HepG2 (cell line): ENCODE measurements around the gene CFTR. TPM values are rescaled to one million over a fixed set of nuclear protein-coding genes. Genes with fewer than 3 reads are reported as not detected.

ENCODE experiments used
- ATAC-seq: fragments of 200-7000 bp; cut with Tn5 transposase; 3 replicates; pipeline ENCODE4 v1.9.1; 2020; ENCODE audit warnings: mild to moderate bottlenecking, moderate library complexity
- BruUV-seq: library from RNA; stranded (reverse); fragments of 400-500 nt; replicated peaks from 2 replicates; lab custom pipeline; 2021; lab: Mats Ljungman, UMichigan
- CTCF ChIA-PET: fragments of 300-600 bp; formaldehyde crosslinking; extraction: SDS; loops from one replicate; lab custom pipeline; 2021; ENCODE audit warnings: low total read pairs, inconsistent platforms, low intra/inter-chr PET ratio; lab: Yijun Ruan, JAX
- POLR2A ChIA-PET: fragments of 350-600 bp; sonication (Branson Sonifier 250); formaldehyde crosslinking; loops from one replicate; lab custom pipeline; 2020; ENCODE audit warnings: antibody characterized with exemption, inconsistent platforms; lab: Yijun Ruan, JAX
- DNase-seq: peaks from one replicate; pipeline ENCODE4 v3.0.0-alpha.2; 2015; ENCODE audit warnings: low spot score
- FAIRE-seq: peaks from 3 replicates; lab custom pipeline; 2011; peaks lifted over from hg19 to GRCh38; lab: Jason Lieb, UNC
- H2AFZ ChIP-seq: one replicate; pipeline ENCODE4 v1.6.1; 2011; ENCODE audit warnings: low read length, inconsistent platforms
- H3K27ac ChIP-seq: fragments of 300-600 bp; 3 replicates; pipeline ENCODE4 v1.8.0; 2011; ENCODE audit warnings: mixed run types, mild to moderate bottlenecking, mixed read lengths, low read length, inconsistent platforms; ENCODE audit not compliant: insufficient read depth; ENCODE audit errors: extremely low read length
- H3K27me3 ChIP-seq, 2 experiments: fragments of 200-600 bp in 1 of 2; 2 replicates in 1 of 2; 3 replicates in 1 of 2; pipeline versions ENCODE4 v1.6.0 to v1.8.0; 2011; ENCODE audit warnings: low read length in 2 of 2, mild to moderate bottlenecking in 2 of 2, moderate library complexity in 2 of 2, inconsistent platforms in 1 of 2; ENCODE audit not compliant: insufficient read depth in 2 of 2, control insufficient read depth in 1 of 2
- H3K36me3 ChIP-seq, 2 experiments: fragments of 200-600 bp in 1 of 2; replicated peaks in 1 of 2; 2 replicates in 1 of 2; 3 replicates in 1 of 2; pipeline versions ENCODE4 v1.5.1 to v1.8.0; 2011; ENCODE audit warnings: low read length in 2 of 2, inconsistent platforms in 1 of 2; ENCODE audit not compliant: insufficient read depth in 2 of 2, control insufficient read depth in 1 of 2
- H3K4me1 ChIP-seq: 2 replicates; pipeline ENCODE4 v1.5.1; 2012; ENCODE audit warnings: low read length, inconsistent platforms; ENCODE audit not compliant: insufficient read depth
- H3K4me2 ChIP-seq: 2 replicates; pipeline ENCODE4 v1.6.0; 2011; ENCODE audit warnings: low read depth, low read length, inconsistent platforms
- H3K4me3 ChIP-seq, 3 experiments: fragments of 200-600 bp in 1 of 3; sonication (generic), shearing (Covaris generic) in 1 of 3; replicated peaks in 1 of 3; 2 replicates each; pipeline ENCODE4 v1.5.1; 2011 to 2016; ENCODE audit warnings: low read length in 3 of 3, inconsistent platforms in 2 of 3, low read depth in 2 of 3, mild to moderate bottlenecking in 2 of 3, control low read depth in 1 of 3, mixed read lengths in 1 of 3; ENCODE audit not compliant: insufficient read depth in 1 of 3
- H3K79me2 ChIP-seq: one replicate; pipeline ENCODE4 v1.6.1; 2011; ENCODE audit warnings: low read length, inconsistent platforms; ENCODE audit not compliant: insufficient read depth
- H3K9ac ChIP-seq: 2 replicates; pipeline ENCODE4 v1.6.0; 2011; ENCODE audit warnings: mild to moderate bottlenecking, low read depth, low read length, inconsistent platforms; ENCODE audit not compliant: insufficient read depth
- H3K9me3 ChIP-seq: 2 replicates; pipeline ENCODE4 v1.5.1; 2012; ENCODE audit warnings: mild to moderate bottlenecking, low read length
- H4K20me1 ChIP-seq: 2 replicates; pipeline ENCODE4 v1.6.0; 2011; ENCODE audit warnings: inconsistent platforms, mild to moderate bottlenecking, low read length, moderate library complexity; ENCODE audit not compliant: insufficient read depth
- ARNTL ChIP-seq: sonication (generic); formaldehyde crosslinking; IDR thresholded peaks from 2 replicates; pipeline ENCODE4 v1.4.0; 2020; ENCODE audit warnings: mild to moderate bottlenecking, missing genetic modification reagents
- ETV6 ChIP-seq: sonication (generic); formaldehyde crosslinking; conservative IDR thresholded peaks from 2 replicates; pipeline ENCODE4 v1.4.0; 2020; ENCODE audit warnings: missing genetic modification reagents
- RFX5 ChIP-seq: IDR thresholded peaks from 2 replicates; pipeline ENCODE4 v1.6.1; 2011; ENCODE audit warnings: low read depth, low read length, improper control_type of control experiment
- SP140L ChIP-seq: sonication (generic); formaldehyde crosslinking; IDR thresholded peaks from 2 replicates; pipeline ENCODE4 v1.4.0; 2020; ENCODE audit warnings: missing genetic modification reagents, borderline replicate concordance
- SRSF1 ChIP-seq: fragments of 200-400 bp; formaldehyde crosslinking; optimal IDR thresholded peaks from 2 replicates; pipeline ENCODE3; 2017; ENCODE audit warnings: mild to moderate bottlenecking, low read depth, low read length, moderate library complexity
- TBX2 ChIP-seq: sonication (generic); formaldehyde crosslinking; IDR thresholded peaks from 2 replicates; pipeline ENCODE4 v1.5.0; 2020; ENCODE audit warnings: missing genetic modification reagents, mild to moderate bottlenecking, borderline replicate concordance
- ZBTB20 ChIP-seq: sonication (generic); formaldehyde crosslinking; IDR thresholded peaks from 2 replicates; pipeline ENCODE4 v1.8.1; 2023; ENCODE audit warnings: missing genetic modification reagents, low read depth, mild to moderate bottlenecking, borderline replicate concordance
- ZBTB3 ChIP-seq: sonication (generic); formaldehyde crosslinking; IDR thresholded peaks from 2 replicates; pipeline ENCODE4 v1.4.0; 2020; ENCODE audit warnings: low read depth, mild to moderate bottlenecking, moderate library complexity, missing genetic modification reagents, borderline replicate concordance
- ZBTB7B ChIP-seq: sonication (generic); formaldehyde crosslinking; IDR thresholded peaks from 2 replicates; pipeline ENCODE4 v1.4.0; 2020; ENCODE audit warnings: missing genetic modification reagents
- ZZZ3 ChIP-seq: sonication (generic); formaldehyde crosslinking; IDR thresholded peaks from 2 replicates; pipeline ENCODE4 v1.4.0; 2020; ENCODE audit warnings: missing genetic modification reagents, mild to moderate bottlenecking, borderline replicate concordance
- WGBS: methylation state at CpG from one replicate; pipeline ENCODE4 v1.1.6; 2017; ENCODE audit warnings: low lambda C conversion rate; 5-methylcytosine and 5-hydroxymethylcytosine counted together
- in situ Hi-C: cut with HindIII; loops from 2 replicates; pipeline ENCODE4 v1.10.0; 2017; ENCODE audit warnings: low pct_unique_long_range_greater_than_20kb; ENCODE audit not compliant: extremely low pct_ligation_motif_present
- intact Hi-C: fragments of 100-400 bp; cut with micrococcal nuclease; formaldehyde crosslinking; loops from one replicate; pipeline ENCODE4 v1.10.0; 2022; ENCODE audit not compliant: unreplicated experiment
- polyA plus RNA-seq, 8 experiments: library from polyadenylated mRNA; depleted of rRNA in 3 of 8; stranded (reverse) in 7 of 8; unstranded in 1 of 8; fragments of >200 nt; fragmentation: Illumina TruSeq in 4 of 8; extraction: Trizol in 4 of 8; gene quantifications; 2 replicates each; pipeline versions ENCODE4 v1.2.1 to v1.2.3, GENCODE V29; 2011 to 2016; ENCODE audit warnings: low read depth in 4 of 8, missing spikeins in 1 of 8, mixed read lengths in 1 of 8; ENCODE audit not compliant: insufficient read depth in 1 of 8
- total RNA-seq, 5 experiments: library from RNA; depleted of rRNA; stranded (reverse); fragments of >200 nt; fragmentation: Illumina TruSeq; extraction: Trizol; gene quantifications; 2 replicates each; pipeline ENCODE4 v1.2.3, GENCODE V29; 2016; ENCODE audit warnings: low read depth in 1 of 5
- TF ChIP-seq, protein P1 (sequence below): sonication (generic); formaldehyde crosslinking; IDR thresholded peaks from 2 replicates; pipeline ENCODE4 v1.8.0; 2022; ENCODE audit warnings: missing genetic modification reagents, mild to moderate bottlenecking, moderate library complexity, borderline replicate concordance
- TF ChIP-seq, protein P2 (sequence below): sonication (generic); formaldehyde crosslinking; IDR thresholded peaks from 2 replicates; pipeline ENCODE4 v1.5.1; 2020; ENCODE audit warnings: missing genetic modification reagents, mild to moderate bottlenecking, borderline replicate concordance
- TF ChIP-seq, protein P3 (sequence below): sonication (generic); IDR thresholded peaks from 2 replicates; pipeline ENCODE4 v1.6.1; 2016; ENCODE audit warnings: low read depth, borderline replicate concordance

Gene CFTR
- total and polyA plus RNA-seq, 2 of the 13 experiments (the other 11 are each of a cell fraction or from before 2014, with no cell fraction given), result not detected

DNA sequence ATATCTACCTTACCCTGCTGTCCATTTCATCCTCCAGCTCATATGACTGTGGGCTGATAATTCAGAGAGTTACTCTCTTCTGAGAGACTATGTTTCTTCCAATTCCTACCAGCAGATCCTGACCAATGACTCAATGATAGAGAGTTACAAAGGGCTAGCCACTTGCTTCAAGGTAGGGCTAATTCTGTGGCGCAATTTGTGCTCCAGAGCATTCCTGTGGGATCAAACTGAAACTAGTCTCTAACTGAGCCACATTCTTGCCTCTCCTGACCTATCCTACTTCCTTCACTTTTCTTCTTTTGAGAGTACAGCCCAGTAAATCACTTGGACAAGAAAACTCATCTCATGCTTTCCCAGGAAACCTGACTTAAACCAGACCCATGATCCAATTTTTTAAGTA lies 34.6 kb upstream of the CFTR start:
- in situ Hi-C loops (no loop called here), intact Hi-C loops (no loop called here)
- POLR2A ChIA-PET, result no interaction called here
- WGBS, result 0% methylated on average over 1 of the region's 1 CpG
- no peaks in the 10 kb centered on the region for H3K9me3 ChIP-seq
- no peak overlapping the region for H3K4me2 ChIP-seq
- FAIRE-seq, result no peak
- no peaks in the 10 kb centered on the region for H3K27me3 ChIP-seq
- H2AFZ ChIP-seq, result no peak overlapping the region
- H3K36me3 ChIP-seq, result no peaks in the 10 kb centered on the region
- no peaks in the 10 kb centered on the region for H4K20me1 ChIP-seq
- CTCF ChIA-PET, result no interaction called here
- BruUV-seq, result no TSS peak
- TF ChIP-seq ZBTB7B (CRISPR knock-in tag) (no peak), ZBTB3 (no peak)
- TF ChIP-seq, all 625 proteins: peak for 0
- no peak overlapping the region for H3K4me3 ChIP-seq
- no peak for DNase-seq
- no peak for ATAC-seq
- no peaks in the 10 kb centered on the region for H3K4me1 ChIP-seq
- H3K27ac ChIP-seq, result no peak overlapping the region
- H3K9ac ChIP-seq, result no peak overlapping the region
- H3K79me2 ChIP-seq, result no peaks in the 10 kb centered on the region

DNA sequence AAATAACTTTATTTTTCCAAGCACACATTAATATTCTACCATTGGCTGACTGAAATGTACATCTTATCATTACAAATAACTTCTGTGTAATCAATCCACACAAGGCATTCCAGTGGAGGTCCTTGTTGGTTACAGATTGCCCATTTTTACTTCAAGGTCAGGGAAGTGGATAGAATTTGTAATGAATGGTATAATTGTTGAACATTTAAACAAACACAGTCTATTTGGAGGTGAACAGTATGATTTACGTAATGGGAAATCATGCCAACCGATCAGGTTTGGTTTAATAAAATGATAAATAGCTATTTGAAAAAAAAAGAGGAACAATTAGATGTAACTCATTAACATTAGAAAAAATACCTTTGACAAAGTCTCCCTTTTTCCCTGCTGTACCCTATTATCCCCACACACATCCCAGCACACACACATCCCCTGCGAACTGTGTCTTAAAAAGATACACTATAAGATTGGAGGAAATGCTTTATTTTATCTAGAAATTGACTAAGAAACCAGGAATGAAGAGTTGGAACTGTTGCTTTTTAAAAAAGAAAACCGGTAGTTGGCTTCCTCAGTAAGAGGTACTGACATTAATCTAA lies 33.5 kb upstream of the CFTR start:
- no peak overlapping the region for H3K4me3 ChIP-seq
- H3K9ac ChIP-seq, result no peak overlapping the region
- H3K36me3 ChIP-seq, result no peaks in the 10 kb centered on the region
- no peaks in the 10 kb centered on the region for H3K4me1 ChIP-seq
- H2AFZ ChIP-seq, result no peak overlapping the region
- H3K27ac ChIP-seq, result no peak overlapping the region
- ATAC-seq (no peak), DNase-seq (no peak), FAIRE-seq (no peak)
- H3K9me3 ChIP-seq, result no peaks in the 10 kb centered on the region
- no peaks in the 10 kb centered on the region for H3K27me3 ChIP-seq
- H3K79me2 ChIP-seq, result no peaks in the 10 kb centered on the region
- no peaks in the 10 kb centered on the region for H4K20me1 ChIP-seq
- intact Hi-C loops, result no loop called here
- ChIA-PET CTCF (no interaction called here), POLR2A (no interaction called here)
- BruUV-seq, result no TSS peak
- H3K4me2 ChIP-seq, result no peak overlapping the region
- in situ Hi-C loops, result no loop called here
- 14% methylated on average over 4 of the region's 4 CpGs for WGBS
- TF ChIP-seq TBX2 (CRISPR knock-in tag), result no peak
- TF ChIP-seq, protein P1, sequence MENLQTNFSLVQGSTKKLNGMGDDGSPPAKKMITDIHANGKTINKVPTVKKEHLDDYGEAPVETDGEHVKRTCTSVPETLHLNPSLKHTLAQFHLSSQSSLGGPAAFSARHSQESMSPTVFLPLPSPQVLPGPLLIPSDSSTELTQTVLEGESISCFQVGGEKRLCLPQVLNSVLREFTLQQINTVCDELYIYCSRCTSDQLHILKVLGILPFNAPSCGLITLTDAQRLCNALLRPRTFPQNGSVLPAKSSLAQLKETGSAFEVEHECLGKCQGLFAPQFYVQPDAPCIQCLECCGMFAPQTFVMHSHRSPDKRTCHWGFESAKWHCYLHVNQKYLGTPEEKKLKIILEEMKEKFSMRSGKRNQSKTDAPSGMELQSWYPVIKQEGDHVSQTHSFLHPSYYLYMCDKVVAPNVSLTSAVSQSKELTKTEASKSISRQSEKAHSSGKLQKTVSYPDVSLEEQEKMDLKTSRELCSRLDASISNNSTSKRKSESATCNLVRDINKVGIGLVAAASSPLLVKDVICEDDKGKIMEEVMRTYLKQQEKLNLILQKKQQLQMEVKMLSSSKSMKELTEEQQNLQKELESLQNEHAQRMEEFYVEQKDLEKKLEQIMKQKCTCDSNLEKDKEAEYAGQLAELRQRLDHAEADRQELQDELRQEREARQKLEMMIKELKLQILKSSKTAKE (CRISPR knock-in tag), result no peak
- TF ChIP-seq ZZZ3 (CRISPR knock-in tag), result no peak
- TF ChIP-seq ZBTB20 (CRISPR knock-in tag), result no peak
- no peak for TF ChIP-seq SRSF1
- TF ChIP-seq ETV6 (CRISPR knock-in tag), result no peak
- TF ChIP-seq SP140L, result no peak
- TF ChIP-seq ARNTL (CRISPR knock-in tag), result no peak
- TF ChIP-seq, protein P2, sequence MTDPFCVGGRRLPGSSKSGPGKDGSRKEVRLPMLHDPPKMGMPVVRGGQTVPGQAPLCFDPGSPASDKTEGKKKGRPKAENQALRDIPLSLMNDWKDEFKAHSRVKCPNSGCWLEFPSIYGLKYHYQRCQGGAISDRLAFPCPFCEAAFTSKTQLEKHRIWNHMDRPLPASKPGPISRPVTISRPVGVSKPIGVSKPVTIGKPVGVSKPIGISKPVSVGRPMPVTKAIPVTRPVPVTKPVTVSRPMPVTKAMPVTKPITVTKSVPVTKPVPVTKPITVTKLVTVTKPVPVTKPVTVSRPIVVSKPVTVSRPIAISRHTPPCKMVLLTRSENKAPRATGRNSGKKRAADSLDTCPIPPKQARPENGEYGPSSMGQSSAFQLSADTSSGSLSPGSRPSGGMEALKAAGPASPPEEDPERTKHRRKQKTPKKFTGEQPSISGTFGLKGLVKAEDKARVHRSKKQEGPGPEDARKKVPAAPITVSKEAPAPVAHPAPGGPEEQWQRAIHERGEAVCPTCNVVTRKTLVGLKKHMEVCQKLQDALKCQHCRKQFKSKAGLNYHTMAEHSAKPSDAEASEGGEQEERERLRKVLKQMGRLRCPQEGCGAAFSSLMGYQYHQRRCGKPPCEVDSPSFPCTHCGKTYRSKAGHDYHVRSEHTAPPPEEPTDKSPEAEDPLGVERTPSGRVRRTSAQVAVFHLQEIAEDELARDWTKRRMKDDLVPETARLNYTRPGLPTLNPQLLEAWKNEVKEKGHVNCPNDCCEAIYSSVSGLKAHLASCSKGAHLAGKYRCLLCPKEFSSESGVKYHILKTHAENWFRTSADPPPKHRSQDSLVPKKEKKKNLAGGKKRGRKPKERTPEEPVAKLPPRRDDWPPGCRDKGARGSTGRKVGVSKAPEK (CRISPR knock-in tag), result no peak
- no peak for TF ChIP-seq RFX5
- TF ChIP-seq, protein P3, sequence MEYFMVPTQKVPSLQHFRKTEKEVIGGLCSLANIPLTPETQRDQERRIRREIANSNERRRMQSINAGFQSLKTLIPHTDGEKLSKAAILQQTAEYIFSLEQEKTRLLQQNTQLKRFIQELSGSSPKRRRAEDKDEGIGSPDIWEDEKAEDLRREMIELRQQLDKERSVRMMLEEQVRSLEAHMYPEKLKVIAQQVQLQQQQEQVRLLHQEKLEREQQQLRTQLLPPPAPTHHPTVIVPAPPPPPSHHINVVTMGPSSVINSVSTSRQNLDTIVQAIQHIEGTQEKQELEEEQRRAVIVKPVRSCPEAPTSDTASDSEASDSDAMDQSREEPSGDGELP, result no peak
